Activated T-helper 9 cell treated with anti-CD3 and anti-CD28 coated beads, Interleukin-2, amount 50 U/mL, for 16 hours (primary cell): Measurements from ENCODE around the gene PKIG.
"Not testable (repeated sequence)": the region's sequence is repeated elsewhere in the genome, so short reads cannot be mapped to it uniquely, and the experiment has no call there.

Source experiments
- DNase-seq: peaks from one replicate; pipeline ENCODE4 v3.0.0-alpha.2; 2020; ENCODE audit warnings: low read depth

Gene PKIG

DNA sequence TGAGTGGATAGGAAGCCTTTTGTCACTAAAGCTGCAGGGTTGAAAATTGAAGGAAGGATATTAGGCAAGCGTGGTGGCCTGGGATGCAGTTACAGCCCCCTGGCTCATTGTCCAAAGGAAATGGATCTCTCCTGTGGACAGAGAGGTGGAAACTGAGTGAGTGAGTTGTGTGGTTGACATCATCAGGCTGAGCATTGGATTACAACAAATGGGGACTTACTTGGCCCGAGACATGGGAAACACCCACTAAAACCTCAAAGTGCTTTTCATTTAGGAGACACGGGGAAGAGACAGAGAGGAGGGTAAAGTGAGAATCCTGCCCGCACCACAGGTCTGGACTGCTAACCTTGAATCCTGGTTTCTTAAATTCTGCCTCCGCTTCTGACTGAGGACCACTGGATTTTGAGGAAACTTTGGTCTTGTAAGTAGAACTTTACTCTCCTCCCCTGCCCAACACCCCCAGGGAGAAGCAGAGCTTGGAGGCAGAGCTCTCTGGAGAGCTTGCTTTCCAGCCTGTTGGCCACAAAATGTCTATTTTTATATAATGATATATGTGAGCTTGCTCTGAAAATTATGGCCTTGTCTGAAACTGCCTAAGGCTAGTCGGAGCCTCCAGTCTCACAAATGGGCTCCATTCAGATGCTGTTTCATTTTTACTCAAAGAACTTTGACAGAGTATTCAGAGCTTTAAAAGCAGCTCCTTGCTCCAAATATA lies at the start of gene PKIG:
PKIG (plus strand) TSS at position 269 of the 715 bp plus-strand sequence. CDS start 31,978 bp downstream, outside the sequence.
- no peak for DNase-seq

DNA sequence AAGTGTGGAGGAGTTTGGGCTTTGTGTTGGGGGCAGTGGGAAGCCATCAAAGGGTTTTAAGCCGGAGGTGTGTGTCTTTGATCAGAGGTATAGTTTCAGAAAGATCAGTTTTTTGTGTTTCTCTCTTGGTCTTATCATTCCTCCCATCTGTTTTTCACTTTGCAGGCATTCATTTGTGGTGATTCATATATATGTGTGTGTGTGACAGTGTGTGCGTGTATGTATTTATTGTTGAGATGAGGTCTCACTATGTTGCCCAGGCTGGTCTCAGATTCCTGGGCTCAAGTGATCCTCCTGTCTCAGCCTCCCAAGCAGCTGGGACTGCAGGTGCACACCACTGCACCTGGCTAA lies 49.4 kb upstream of the PKIG start:
- DNase-seq, result no peak

DNA sequence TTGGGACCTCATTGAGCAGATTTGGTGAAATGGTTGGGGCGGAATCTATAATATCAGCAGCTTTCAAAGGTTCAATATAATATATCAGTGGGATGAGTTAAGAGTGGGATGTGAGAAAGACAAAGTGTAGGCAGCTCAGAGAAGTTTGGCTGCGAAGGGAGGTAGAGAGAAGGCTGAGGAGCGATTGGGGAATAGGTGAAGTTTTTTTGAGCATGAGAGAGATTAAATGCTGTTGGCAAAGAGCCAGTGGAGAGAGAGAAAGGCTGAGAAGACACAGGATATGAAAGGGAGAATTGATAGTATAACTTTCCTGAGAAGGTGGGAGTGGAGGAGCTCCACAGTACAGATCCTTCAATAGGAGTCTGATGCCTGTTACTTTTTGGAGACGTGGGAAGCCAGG lies 48.5 kb upstream of the PKIG start:
- DNase-seq, result no peak

GRCh38 chr20:44536175-44536574 lies 46.2 kb upstream of the PKIG start:
- DNase-seq, result no peak

- no peak for DNase-seq
These were observed 44.4 kb upstream of the PKIG start for GRCh38 chr20:44537993-44538392.

GRCh38 chr20:44540834-44541233 lies 41.5 kb upstream of the PKIG start:
- no peak for DNase-seq

DNA sequence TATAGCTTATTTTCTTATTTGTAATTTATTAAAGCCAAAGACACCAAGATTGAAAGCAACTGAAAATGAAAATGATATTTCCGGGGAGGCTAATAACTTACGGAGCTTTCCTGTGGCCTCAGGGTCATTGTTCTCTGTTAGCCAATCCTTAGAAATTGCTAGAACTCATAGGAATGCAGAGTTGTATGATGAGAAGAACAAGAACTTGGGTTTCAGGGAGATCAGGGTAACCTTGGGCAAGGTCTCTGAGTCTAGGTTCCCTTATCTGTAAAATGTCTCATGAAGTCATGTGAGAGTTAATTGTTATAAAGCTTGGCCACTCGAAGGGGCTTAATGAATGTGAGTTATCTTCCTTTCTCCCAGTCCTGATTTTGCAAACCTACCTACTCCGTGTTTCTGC lies 40.4 kb upstream of the PKIG start:
- DNase-seq, result no peak

- DNase-seq, result no peak
These were observed 39.5 kb upstream of the PKIG start for GRCh38 chr20:44542890-44543289.

DNA sequence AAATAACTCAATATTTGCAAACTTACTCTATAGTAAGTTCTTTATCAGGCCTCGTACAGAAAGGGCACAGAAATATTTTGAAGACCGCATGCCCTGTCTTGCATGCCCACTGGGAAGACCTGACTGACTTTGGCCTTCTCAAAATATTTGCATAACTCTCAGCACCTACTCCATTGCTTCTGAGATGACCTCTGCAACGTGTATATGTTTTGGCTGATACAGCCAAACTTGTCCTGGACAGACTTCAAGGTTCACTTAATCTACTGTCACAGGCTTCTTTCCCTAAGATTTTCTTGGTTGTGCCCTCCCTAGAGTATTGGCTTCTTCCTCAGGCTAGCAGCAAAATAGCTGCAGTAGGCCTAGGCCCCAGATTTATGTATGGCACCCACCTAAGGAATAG lies 39.0 kb upstream of the PKIG start:
- no peak for DNase-seq

GRCh38 chr20:44544263-44544662 lies 38.1 kb upstream of the PKIG start:
- no peak for DNase-seq

DNA sequence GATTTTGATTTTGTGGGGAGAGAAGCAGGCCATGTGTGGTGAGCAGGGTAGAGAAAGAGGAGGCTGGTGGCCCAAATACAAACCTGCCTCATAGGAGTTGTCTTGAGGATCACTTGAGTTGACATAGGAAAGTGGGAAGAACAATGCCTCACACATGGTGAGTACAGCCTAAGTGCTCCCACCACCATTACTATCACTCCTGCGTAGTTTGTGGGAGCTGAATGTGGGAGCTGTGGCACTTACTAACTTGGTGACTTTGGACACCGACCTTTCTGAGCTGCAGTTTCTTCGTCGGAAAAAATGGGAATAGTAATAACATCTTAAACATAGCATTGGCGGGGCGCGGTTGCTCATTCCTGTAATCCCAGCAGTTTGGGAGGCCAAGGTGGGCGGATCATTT lies 35.0 kb upstream of the PKIG start:
- DNase-seq, result no peak

DNA sequence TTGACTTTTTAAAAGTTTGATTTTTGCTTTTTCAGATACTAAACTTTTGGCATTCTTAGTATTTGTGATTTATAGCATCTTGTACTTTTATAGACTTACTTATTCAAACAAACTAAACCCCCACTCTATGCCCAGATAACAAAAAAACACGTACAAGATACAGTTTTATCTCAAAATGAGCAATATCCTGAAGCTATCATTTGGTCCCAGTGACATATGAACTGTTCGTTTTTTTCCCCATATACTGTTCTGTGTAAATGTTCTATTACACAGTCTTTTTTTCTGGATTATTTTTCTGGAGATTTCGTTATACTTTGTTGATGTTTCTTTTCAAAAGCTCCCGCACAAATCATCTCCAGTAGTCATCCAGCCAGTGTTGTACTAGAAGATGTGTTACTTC lies 33.3 kb upstream of the PKIG start:
- no peak for DNase-seq

DNA sequence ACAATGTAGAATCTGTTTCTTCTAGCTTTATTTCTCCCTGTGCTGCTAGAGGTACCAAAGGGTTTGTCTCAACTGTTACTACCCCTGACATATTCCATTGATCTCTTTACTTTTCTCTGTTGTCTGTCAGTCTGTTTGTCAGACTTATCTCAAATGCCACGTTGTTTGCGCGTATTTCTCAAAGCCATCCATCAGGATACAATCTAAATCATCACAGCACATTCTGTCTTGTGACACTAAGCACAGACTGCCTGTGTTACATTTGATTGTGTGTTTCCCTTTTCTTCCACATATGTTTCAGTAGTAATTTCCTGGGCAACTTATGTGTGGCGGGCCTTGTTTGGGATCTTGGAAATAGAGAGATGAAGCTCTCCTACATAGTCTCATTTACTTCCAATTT lies 30.3 kb upstream of the PKIG start:
- no peak for DNase-seq

GRCh38 chr20:44552568-44552949 lies 29.8 kb upstream of the PKIG start:
- no peak for DNase-seq

GRCh38 chr20:44552950-44553908 lies 29.1 kb upstream of the PKIG start:
- no peak for DNase-seq

DNA sequence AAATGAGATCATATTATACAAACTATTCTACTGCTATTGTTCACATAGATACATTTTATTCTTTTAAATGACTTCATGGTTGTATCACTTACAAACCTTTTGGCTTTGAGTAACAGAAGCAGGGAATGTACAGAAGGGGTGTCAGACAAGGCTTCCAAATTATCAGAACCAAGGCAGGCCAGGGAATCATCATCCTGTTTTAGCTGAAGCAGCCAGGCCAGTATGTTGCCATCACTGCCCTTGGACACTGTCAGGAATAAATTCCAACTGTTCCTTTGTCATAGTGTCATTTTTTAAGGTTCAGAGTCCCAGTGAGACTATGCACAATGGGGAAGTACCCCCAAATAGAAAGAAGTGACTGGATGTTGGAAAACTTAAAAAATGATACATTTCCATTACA lies 23.1 kb upstream of the PKIG start:
- DNase-seq, result no peak

DNA sequence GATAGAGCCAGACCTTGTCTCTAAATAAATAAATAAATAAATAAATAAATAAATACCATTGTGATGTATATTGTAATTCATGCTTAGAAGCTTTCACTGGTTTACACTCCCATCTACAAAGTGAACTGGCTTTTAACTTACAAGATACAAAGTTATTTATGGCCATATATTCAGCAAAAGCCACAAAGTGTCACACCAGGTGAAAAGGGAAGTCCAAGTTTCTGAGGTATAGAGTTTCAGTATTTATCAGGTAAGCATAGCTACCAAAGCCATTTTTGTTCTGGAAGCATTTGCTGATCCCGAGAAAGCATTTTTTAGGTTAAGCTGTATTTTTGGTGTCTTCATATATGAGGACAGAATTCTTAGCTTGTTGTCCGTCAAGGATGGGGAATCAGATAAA lies 22.1 kb upstream of the PKIG start:
- no peak for DNase-seq

- not testable (repeated sequence) for DNase-seq
These were observed 21.6 kb upstream of the PKIG start for GRCh38 chr20:44560818-44561217.

- no peak for DNase-seq
These were observed 20.5 kb upstream of the PKIG start for GRCh38 chr20:44561876-44562275.

- DNase-seq, result no peak
These were observed 16.4 kb upstream of the PKIG start for GRCh38 chr20:44566018-44566417.

DNA sequence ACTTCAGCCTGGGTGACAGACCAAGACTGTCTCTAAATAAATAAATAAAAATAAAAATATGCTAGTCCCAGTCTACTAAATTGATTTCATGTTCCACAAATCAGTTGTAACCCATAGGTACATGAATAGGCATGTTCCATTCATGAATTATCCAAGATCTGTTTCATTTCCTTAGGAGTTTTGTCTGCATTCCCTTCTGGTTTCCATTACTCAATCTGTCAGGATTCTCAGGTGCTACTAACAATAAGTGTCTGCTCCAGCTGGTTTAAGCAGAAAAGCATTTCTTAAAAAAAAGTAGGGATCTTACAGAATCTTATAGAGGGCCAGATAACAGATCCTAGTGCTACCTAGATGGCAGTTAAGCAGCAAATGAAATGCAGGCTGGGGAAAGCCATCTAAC lies 15.6 kb upstream of the PKIG start:
- no peak for DNase-seq

DNA sequence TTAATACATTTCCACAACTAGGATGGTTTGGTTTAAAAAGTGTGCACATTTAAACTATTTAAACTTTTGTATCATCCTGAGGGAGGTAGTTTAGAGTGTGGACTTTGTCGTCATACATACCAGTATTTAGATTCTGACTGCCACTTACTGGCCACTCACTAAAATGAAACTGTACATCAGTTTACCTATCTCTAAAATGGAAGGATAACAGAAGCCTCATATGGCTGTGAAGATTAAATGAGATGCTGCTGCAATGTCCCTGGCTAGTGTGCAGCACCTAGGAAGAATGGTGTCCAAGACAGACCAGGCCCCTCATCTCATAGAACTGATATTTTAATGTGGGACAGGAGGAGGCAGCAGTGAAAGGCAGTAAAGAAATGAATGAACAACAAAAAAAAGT lies 12.0 kb upstream of the PKIG start:
- DNase-seq, result no peak

- no peak for DNase-seq
These were observed 10.9 kb upstream of the PKIG start for GRCh38 chr20:44571362-44571988.
